ENCODE data around the gene KRT3.
"Not testable (repeated sequence)": the region's sequence is repeated elsewhere in the genome, so short reads cannot be mapped to it uniquely, and the experiment has no call there.

Gene KRT3

DNA sequence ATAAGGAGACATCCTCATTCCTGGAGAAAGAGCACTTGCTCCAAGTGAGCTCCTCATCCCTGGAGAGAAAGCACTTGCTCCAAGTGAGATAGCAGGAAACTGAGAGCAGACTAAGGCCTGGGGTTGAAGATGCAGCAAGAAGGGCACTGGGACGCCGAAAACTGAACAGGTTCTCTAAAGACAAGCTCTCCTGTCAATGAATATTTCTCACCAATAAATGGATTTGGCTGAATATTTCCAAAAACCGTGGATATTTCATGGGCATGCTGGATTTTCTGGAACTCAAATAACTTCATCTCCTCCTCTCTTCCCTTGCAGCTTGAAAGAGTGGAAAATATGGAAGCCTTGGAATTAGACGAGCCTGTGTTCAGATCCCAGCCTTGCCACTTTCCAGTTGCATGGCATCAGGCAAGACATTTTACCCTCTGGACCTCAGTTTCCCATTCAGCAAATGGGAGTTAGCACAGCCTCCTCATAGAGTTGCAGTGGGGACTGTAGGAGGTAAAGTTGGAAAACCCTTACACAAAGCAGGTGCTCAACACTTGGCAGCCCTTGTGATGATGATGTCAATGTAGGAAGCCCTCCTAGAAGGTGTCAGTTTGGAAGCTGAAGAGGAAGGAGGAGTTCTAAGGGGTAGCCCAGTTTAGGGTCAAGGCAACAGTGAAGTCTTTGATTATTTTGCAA lies 14.4 kb downstream of the KRT3 start:
- ATAC-seq: no peak
- DNase-seq: no peak

DNA sequence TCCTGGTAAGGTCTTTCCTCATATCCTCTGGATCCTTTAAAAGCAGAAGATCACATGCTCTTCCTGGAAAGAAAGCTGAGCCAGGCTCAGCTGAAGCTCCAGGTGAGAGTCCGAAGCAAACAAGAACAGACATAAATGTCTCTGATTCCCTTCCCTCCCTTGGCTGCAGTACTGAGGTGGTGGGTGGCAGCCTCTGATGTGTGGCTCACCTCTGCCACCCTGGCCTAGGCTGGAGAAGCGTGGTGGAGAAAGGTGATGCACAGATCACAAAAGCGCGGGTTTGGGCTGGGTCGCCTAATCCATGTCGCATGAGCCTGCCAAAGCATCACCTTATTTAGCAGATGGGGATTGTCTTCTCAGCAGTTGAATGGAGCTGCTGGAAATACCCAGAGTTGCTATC lies 16.0 kb downstream of the KRT3 start:
- DNase-seq (no peak), ATAC-seq (no peak)

DNA sequence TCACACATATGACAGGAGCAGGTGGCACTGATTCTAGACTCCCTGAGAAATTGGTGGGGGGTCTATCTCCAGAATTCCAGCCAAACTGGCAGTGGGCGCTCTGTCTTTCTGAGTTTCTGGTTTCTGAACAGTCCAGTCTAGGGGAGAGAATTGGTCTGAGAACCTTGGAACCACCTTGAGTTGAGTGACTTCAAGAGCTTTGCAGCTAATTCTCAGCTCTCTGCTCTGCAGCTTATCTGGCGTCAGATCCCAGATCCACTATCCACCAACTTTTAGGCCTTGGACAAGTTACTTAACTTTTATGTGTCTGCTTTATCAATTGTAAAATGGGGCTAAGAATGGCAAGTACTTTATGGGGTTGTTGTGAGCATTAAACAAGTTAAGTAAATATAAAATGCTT lies 17.1 kb downstream of the KRT3 start:
- DNase-seq (no peak), ATAC-seq (no peak)

DNA sequence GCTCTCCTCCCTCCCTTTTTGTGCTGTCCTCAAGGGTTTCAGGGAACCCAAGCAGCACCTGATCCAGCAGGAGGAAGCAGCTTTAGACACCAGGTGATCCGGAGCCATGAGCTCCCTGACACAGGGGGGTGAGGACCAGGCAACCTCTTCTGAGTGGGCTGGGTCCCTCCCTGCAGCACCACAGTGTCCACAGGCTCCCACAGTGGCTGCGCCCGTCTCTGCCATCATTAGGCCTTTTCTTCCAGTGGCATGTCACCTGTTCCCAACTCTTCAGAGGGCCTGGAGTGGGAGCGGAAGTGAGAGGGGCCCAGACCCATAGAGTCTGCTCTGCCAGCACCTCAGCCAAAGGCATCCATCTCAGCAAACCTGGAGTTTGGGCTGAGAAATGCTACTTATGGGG lies 18.4 kb downstream of the KRT3 start:
- no peak for ATAC-seq

DNA sequence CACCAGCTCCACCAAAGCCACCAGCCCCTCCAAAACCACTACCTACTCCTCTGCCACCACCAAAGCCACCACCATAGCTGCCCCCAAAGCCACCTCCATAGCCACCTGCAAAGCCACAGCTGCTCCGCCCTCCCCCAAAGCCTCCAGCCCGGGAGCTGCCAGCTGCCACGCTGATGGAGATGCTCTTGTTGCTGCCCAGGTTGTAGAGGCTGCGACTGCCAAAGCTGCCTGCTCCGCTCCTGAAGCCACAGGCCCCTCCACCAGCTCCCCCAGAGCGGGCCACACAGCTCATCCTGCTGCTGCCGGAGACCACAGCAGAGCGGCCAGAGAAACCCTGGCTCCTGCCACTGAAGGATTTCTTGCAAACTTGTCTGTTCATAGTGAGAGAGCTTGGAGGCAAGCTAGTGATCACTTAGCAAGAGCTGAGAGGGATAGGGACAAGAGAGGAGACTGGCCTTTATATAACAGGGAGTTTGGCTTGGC lies 19.0 kb downstream of the KRT3 start, which contains the start of gene KRT76:
Gene KRT76, minus strand, starts transcription at position 433 of the 483 bp plus-strand sequence. Its CDS starts 54 bp downstream, at position 379.
- DNase-seq: no peak
- ATAC-seq: no peak

More for the DNA sequence above, 18.4 kb downstream of the KRT3 start:
- no peak for DNase-seq

DNA sequence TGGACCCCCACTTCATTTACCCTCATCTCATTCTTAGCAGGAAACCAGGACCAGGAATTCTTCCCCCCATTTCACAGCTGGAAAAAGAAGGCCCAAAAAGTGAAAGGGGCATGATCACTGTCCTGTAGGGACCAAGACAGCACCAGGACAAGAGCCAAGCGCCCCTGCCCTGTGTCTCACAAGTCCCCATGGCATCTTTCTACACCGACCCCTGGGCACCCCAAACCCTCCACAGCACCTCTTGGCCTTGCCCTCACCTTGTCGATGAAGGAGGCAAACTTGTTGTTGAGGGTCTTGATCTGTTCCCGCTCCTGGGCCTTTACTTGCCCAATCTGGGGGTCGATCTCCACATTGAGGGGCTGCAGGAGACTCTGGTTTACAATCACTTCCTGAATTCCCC lies 19.5 kb downstream of the KRT3 start:
- DNase-seq (no peak), ATAC-seq (no peak)

DNA sequence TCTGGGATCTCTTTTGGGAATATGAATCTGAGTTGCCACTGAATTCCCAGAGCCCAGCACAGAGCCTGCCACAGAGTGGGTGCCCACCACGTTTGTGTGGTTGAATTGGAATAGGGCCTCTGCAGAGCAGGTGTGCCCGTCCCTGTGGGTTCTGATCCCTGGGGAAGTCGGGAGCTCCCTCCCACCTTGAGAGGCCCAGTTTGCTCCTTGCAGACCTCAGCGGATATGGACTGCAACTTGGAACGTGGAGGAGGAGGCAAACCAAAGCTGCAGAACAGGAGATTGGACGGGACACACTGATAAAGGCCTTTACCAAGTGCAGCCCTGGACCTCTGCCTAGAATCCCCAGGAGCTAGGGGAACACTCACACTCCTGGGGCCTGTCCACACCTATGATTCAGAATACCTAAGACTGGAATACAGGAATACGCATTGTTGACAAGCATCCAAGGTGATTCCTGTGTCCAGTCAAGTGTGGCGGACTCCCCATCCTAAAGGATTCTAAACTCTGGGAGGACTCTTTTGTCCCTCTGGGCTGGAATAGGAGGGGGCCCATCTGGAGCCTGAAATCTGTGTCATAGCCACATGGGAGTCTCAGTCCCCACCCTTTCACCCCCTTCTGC lies 21.2 kb downstream of the KRT3 start:
- no peak for DNase-seq

DNA sequence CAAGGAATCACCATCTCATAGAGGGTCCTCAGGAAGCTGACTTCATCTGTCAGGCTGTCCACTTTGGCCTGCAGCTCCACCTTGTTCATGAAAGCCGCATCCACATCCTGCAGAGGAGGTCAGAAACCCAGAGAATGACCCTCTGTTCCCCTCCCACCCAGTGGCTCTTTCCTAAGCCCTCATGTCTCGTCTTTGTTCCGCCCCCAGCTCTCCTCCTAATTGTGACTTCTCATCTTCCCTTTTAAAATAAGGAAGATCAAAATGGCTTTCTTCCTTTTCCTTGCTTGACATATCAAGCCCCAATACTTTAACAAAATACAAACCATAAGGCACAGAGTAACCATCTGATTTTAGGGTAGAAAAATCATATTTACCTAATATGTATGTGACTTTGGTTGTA lies 23.1 kb downstream of the KRT3 start:
- no peak for ATAC-seq
- DNase-seq: no peak

More for the DNA sequence above, 21.2 kb downstream of the KRT3 start:
- ATAC-seq: no peak

DNA sequence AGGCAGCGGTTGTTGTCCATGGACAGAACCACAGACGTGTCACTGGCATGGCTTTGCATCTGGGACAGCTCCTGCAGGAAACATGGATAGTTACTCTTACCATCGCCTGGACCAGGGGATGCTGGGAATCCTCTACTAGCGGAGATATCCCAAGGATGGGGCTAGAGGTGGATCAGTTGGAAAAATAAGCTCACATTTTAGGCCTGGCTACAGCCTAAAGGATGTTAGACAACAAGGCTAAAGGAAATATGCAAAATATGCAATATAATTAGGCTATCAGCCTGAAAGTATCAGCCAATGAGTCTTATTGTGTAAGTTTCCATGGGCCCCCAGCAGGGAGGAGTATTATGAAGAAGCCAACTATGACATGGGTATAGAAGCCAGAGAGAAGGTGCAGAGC lies 23.7 kb downstream of the KRT3 start:
- no peak for DNase-seq
- ATAC-seq: no peak

DNA sequence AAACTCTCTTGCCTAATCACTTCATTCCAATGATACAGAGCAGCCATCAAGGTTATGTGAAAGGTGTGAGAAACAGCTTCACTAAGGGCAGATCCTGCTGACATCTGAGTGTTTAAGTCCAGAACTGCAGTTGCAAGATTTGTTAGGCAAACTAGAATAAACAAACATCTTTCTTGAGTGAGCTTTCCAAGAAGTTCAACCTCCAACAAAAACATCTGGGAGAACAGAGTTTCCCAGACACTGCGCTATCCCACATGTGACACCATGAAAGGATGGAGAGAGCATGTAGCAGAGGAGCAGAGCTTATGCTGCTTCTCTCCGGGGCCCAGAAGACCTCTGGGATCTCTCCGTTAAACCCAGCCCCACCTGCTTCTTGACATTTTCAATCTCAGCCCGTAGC lies 24.4 kb downstream of the KRT3 start:
- ATAC-seq: no peak

DNA sequence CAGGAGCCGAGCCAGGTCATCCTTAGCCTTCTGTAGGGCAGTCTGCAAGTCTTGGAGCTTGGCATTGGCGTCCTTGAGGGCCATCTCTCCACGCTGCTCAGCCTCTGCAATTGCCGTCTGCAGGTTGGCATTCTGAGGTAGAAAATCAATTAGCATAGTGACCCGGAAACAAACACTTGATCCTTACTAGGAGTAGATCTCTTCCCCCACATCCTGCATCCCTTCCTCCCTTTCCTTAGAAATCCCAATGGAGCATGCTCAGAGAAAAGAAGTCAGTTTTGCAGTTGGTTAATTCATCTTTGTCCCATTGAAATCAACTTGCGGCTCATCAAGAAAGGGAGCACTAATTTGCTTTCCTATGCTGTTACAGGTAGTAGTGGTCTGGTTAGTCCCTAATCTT lies 24.8 kb downstream of the KRT3 start:
- DNase-seq (no peak), ATAC-seq (no peak)

More for the DNA sequence above, 24.4 kb downstream of the KRT3 start:
- no peak for DNase-seq

DNA sequence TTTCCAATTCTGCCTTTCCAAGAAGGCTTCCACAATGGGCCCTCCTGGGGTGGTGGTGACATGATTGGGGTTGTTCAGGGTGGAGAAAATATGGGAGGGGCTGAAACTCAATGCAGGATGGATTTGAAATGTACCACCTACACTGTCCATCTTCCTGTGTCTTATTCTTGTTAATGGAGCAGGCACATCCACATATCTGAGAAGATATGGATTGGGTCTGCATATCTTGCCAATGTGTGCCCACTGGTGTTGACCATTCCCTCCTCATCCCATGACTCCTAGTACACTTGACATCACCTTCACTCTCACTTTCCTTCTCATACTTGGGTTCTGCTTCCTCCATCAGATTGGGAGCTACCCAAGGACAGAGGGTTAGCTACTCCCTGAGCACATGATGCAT lies 26.0 kb downstream of the KRT3 start:
- ATAC-seq (no peak), DNase-seq (no peak)

DNA sequence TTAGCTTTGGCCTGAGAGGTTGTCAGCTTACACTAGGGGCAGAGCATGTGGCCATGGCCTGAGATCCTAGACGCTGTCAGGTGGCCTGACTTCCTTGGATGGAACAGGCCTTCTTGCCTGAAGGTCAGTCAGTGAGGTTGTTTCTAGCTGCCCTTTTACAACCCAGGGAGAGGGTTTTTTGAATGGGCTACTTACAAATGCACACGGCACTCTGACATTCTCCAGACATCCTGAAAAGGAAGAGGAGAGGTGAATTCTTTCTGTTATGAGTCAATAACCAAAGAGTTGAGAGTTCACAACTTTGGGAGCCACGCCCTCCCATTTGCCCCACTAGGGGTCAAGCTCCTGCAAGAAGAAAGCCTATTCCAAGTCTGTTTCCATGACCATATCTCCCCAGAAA lies 26.6 kb downstream of the KRT3 start:
- ATAC-seq (no peak), DNase-seq (no peak)

DNA sequence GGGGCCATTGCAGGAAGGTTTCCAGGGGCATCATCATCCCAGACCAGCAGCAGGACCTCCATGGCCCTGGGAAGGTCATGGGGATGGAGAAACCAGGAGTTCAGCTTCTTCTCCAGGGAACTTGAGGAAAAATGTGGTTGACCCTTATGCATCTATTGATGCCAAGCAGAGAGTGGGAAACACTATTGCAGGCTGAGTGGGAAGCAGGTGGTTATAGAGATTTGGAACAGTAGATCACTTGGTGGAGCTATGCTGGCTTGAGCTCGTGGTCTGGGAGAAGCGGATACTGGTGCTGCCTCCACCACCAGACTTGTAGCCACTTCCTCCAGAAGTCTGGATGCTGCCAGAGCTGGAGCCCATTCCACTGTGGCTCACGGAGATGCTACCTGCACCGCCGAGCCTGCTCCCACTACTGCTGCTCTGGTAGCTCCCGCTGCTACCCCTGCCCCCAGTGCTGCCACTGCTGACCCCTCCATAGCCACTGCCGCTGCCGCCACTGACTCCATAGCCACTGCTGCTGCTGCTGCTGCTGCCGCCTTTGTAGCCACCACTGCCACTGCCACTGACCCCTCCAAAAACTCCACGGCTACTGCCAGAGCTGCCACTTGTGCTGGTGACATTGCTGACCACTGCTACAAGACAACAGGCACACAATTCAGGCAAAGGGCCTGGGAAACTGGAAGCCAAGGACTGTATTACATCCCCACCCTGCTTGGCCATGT lies 27.3 kb downstream of the KRT3 start:
- ATAC-seq (no peak), DNase-seq (no peak)

DNA sequence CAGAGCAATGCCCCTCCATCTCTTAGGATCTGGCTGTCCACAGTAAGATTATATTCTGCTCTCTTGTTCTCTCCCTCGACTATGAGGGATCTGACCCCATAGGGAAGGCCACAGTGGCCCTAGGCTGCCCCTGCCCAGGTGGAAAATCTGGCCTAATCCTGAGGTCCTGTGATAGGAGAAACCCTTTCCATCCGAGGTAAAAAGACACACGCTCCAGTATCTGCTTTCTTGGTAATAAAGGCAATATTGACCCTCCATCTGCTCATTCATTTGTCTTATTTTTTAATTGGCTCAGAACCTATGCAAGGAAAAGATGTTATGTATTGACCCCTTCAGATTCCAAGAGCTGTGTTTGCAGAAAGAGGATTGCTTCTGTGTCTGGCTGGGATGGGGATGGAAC lies 28.5 kb downstream of the KRT3 start:
- DNase-seq (no peak), ATAC-seq (no peak)

DNA sequence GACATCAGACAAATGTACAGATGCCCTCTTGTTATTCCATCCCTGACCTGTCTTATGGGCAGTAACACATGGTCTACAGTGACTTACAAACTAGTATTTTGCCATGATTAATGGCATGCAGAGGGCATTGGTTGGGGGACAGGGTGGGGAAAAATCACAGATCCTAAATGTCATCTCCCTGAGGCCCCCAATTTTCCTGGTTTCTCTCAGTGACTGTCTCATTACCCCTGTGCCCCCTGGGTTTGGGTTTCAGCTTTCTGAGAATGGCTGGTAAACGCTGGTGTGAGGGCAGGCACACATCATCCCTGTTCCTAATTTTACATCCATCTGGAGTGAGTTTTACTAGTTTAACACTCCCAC lies 28.9 kb downstream of the KRT3 start:
- ATAC-seq (no peak), DNase-seq (no peak)

DNA sequence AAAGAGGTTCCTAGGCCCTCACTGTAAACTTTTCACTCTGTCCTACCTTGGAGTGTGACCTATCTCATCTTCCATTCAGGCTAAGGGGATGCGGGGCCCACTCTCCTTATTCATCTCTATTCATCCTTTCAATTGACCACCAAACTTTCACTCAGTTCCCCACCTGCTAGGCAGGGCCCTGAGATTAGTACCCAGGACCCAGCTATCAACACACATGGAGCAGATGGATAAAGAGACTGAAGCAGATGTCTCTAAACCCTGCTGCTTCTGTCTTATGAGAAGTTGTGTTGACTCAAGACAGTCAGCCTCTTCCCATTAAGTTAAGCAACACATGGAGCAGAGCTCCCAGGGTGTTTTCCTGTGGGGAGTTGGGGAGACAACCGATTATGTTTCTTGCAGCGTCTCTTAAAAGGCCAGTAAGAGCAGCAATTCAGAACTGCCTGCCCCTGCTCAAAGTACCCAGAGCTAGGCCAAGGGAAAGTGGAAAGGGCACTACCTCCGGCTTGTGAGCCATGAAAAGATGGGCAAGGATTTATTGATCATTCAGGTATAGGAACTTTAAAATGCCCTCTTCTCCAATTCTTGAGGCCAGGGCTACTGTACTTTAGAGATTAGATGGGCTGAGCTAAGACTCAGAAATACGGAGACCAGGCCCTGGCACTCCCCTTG lies 29.4 kb downstream of the KRT3 start:
- DNase-seq (no peak), ATAC-seq (no peak)

DNA sequence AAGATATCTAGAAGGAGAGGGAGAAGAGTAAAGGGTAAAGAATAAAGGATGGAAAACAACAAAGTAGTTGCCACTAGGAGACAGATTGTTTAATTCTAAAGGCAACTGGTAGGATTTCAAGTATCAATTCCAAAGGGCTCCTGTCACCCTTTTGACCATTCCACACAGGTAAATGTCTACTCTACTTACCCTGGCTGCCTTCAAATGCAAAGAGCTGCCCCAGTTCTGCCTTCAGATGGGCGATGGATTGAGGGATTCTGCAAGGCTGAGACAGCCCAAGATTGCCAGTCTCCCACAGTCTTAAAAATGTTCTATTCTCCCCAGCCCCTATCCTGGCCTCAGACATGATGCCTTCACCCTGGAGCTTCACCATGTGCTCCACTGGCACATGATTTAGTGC lies 30.2 kb downstream of the KRT3 start:
- DNase-seq: no peak
- no peak for ATAC-seq

DNA sequence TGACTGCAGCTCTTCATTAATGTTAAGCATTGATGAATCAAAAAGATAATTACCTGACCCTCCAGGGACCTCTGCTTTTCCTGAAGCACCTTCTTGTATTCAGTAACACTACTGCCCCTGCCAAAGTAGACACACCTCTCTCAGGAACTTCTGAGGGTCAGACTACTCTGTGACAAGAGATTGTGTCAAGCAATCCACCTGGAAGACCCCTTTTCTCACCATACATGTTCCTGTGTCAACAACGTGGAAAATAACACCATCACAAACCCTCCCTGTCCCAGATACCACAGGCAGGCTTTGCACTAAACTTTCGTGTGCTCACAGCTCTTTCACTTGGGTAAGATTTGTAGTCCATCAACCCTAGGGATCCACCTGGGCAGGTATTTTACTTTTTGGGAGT lies 31.9 kb downstream of the KRT3 start:
- no peak for ATAC-seq
- DNase-seq: no peak

DNA sequence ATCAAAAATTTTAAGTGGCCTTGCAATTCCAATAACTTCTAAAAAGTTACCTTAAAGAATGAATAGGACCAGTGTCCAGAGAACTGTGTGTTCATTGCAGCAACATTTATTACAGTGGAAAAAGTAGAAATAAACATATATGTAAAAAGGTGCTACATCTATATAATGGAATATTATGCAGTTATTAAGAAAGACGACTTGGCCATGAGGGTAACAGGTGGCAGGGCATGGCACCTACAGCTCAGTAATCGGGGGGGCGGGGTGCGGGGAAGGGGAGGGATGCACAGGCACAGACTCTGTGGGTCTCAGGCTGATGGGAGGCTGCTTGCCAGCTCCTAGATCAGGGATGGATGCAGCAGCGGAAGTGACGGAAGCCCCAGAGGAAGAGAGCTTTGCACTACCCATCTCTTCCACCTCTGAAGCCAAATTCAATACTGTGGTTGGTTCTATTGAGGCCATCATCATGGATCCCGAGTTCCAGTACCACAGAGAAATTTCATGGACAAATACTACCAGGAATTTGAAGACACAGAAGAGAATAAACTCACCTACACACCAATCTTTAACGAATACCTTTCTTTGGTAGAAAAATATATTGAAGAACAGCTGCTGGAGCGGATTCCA lies 32.8 kb downstream of the KRT3 start:
- ATAC-seq (no peak), DNase-seq (no peak)

DNA sequence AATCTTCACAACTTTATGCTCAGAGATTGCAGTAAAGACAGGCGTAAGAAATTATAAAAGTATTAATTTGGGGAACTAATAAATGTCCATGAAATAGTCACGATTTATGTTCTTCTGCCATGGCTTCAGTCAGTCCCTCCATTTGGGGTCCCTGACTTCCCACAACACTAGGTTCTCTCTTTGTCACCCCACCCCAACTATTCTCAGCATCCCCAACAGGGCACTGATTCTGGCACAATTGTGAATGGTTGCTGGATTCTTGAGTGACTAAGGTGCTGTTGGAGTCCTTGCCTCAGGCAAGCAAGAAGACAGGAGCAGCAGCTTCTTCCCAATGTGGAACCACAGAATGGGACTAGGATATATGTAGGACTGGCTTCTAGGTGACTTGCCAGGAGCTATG lies 34.1 kb downstream of the KRT3 start:
- DNase-seq (no peak), ATAC-seq (no peak)

DNA sequence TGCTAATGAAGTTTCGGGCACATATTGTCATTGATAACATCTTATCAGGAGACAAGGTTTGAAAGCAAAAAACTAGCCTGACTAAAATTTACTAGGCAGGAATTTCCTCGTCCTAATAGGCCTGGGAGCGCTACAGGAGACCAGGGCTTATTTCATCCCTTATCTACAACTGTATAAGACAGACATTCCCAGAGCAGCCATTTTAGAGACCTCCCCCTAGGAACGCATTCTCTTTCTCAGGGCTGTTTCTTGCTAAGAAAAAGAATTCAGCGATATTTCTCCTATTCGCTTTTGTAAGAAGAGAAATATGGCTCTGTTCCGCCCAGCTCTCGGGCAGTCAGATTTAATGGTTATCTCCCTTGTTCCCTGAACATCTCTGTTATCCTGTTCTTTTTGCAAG lies 34.7 kb downstream of the KRT3 start:
- not testable (repeated sequence) for ATAC-seq, DNase-seq
